ENCODE measurements around the gene HSPA4L. TPM values are rescaled to one million over a fixed set of nuclear protein-coding genes. Genes with fewer than 3 reads are reported as not detected.

HSPA4L gene
- total and polyA plus RNA-seq, 2 of the 4 experiments (the other 2 are of a cell fraction), result 0.84 to 2.3 TPM

DNA sequence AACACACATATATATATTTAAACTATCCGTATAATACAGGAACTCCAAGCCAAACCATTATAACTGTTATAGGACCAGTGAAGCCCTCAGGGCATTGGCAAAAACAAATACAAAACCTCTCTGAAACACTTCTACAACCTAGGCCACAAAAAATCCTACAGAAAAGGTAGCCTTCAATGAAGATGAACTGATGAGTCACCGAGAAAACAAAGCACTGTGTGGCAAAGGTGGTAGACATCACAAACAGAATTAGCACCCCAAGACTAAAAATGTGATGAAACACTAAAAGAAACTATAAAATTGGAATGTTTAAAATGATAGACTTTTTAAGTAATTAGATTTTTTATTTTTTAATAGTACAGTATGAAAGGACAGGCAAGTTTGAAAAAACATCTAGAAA lies 5.5 kb upstream of the HSPA4L start:
- H3K4me2 ChIP-seq (ENCODE audit: low read depth, low read length), result no peak overlapping the region
- H2BK20ac ChIP-seq (ENCODE audit: low read depth, low read length), result no peak overlapping the region
- no peak for TF ChIP-seq CEBPB (IDR thresholded peaks at IDR 0.05; ENCODE audit: low read depth, low read length)
- TF ChIP-seq, protein P1, sequence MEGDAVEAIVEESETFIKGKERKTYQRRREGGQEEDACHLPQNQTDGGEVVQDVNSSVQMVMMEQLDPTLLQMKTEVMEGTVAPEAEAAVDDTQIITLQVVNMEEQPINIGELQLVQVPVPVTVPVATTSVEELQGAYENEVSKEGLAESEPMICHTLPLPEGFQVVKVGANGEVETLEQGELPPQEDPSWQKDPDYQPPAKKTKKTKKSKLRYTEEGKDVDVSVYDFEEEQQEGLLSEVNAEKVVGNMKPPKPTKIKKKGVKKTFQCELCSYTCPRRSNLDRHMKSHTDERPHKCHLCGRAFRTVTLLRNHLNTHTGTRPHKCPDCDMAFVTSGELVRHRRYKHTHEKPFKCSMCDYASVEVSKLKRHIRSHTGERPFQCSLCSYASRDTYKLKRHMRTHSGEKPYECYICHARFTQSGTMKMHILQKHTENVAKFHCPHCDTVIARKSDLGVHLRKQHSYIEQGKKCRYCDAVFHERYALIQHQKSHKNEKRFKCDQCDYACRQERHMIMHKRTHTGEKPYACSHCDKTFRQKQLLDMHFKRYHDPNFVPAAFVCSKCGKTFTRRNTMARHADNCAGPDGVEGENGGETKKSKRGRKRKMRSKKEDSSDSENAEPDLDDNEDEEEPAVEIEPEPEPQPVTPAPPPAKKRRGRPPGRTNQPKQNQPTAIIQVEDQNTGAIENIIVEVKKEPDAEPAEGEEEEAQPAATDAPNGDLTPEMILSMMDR (conservative IDR thresholded peaks at IDR 0.05; ENCODE audit: low read depth, low read length), result no peak
- H3K4me3 ChIP-seq (ENCODE audit: insufficient read depth, low read depth, low read length), result no peak overlapping the region
- dilution Hi-C loops (cut with HindIII; ENCODE audit: low sequenced_read_pairs, unreplicated experiment) (no loop called here), intact Hi-C loops (cut with micrococcal nuclease) (no loop called here), in situ Hi-C loops (cut with MboI; ENCODE audit: low sequenced_read_pairs) (no loop called here)
- ChIA-PET POLR2A (ENCODE audit: unreplicated experiment) (no interaction called here), CTCF (no interaction called here)
- H4K91ac ChIP-seq (ENCODE audit: insufficient read depth, low read depth, low read length), result no peak overlapping the region
- H3K4me1 ChIP-seq (ENCODE audit: control insufficient read depth, insufficient read depth, low read length), result no peaks in the 10 kb centered on the region
- H2BK15ac ChIP-seq (ENCODE audit: low read depth, low read length), result no peak overlapping the region
- H3K27ac ChIP-seq (ENCODE audit: insufficient read depth, low read length), result no peak overlapping the region
- no peak overlapping the region for H3K23ac ChIP-seq (ENCODE audit: low read depth, low read length)
- no peaks in the 10 kb centered on the region for H3K9me3 ChIP-seq (ENCODE audit: control insufficient read depth, insufficient read depth, low read length)
- no CpG with 5 or more reads among the region's 2 CpGs for WGBS, 2 experiments (ENCODE audit: extremely low coverage in 2 of 2, insufficient read length in 1 of 2)
- no peak overlapping the region for H3K9ac ChIP-seq (ENCODE audit: low read depth, low read length)
- BruUV-seq (replicated peaks), result no TSS peak
- no peak overlapping the region for H2AFZ ChIP-seq (replicated peaks; ENCODE audit: low read length, poor library complexity)
- no peaks in the 10 kb centered on the region; the same call in 1 of the 2 replicates for H3K27me3 ChIP-seq (ENCODE audit: control insufficient read depth, insufficient read depth, low read length)
- H3K4ac ChIP-seq (ENCODE audit: low read depth, low read length), result no peak overlapping the region
- no peak overlapping the region for H2AK5ac ChIP-seq (ENCODE audit: low read depth, low read length)
- no peaks in the 10 kb centered on the region for H3K36me3 ChIP-seq (ENCODE audit: control insufficient read depth, insufficient read depth, low read length)
- DNase-seq, result no peak
- 0 out of 2 replicates have a peak, but pooled peaks cover 3% of the 10 kb centered on the region for H3K9me1 ChIP-seq (ENCODE audit: insufficient read depth, low read length)
- no peak overlapping the region for H4K8ac ChIP-seq (ENCODE audit: low read depth in 2 of 2, low read length in 2 of 2)
- H4K5ac ChIP-seq (ENCODE audit: low read depth, low read length), result no peak overlapping the region
- no peak overlapping the region for H2BK120ac ChIP-seq (ENCODE audit: low read depth, low read length)
- ATAC-seq (ENCODE audit: low read depth), result no peak
- H4K20me1 ChIP-seq (ENCODE audit: insufficient read depth, low read length), result no peaks in the 10 kb centered on the region
- no peak overlapping the region for H2AK9ac ChIP-seq (replicated peaks; ENCODE audit: low read depth, low read length, poor library complexity)
- H2BK5ac ChIP-seq (ENCODE audit: low read depth, low read length, poor library complexity, severe bottlenecking), result no peak overlapping the region
- no peak overlapping the region for H3K56ac ChIP-seq (ENCODE audit: extremely low read depth, insufficient read depth, low read length)
- no peak overlapping the region for H3K14ac ChIP-seq (replicated peaks; ENCODE audit: low read depth, low read length)
- H3K18ac ChIP-seq (ENCODE audit: low read depth, low read length), result no peak overlapping the region
- H3K79me1 ChIP-seq (ENCODE audit: low read depth in 1 of 2, low read length in 2 of 2), result no peaks in the 10 kb centered on the region
